Vein endothelial cell (primary cell): ENCODE measurements around the gene PPIA. TPM values are rescaled to one million over a fixed set of nuclear protein-coding genes. Genes with fewer than 3 reads are reported as not detected.

Experiments used
- total RNA-seq: library from RNA; depleted of rRNA; stranded (reverse); fragments of >200 nt; gene quantifications from 2 replicates; pipeline ENCODE4 v1.2.3, GENCODE V29; 2012

The PPIA gene
- total RNA-seq: 2,937 and 3,058 TPM in 2 replicates

GRCh38 chr7:44796504-44797328, at the start of gene PPIA:
Gene PPIA (plus strand): TSS chr7:44796681. CDS start chr7:44796725, 44 bp downstream.

GRCh38 chr7:44748045-44748947, 48.2 kb upstream of the PPIA start, which contains the start of gene ZMIZ2:
Gene ZMIZ2 (plus strand): TSS chr7:44748847. CDS start chr7:44756250, 7,403 bp downstream.

GRCh38 chr7:44847920-44848634, 51.6 kb downstream of the PPIA start, which contains the start of gene H2AZ2:
Gene H2AZ2 (minus strand): TSS chr7:44848087. CDS start chr7:44847971, 116 bp downstream.

Other genes with a start within 250 kb of the PPIA start
- 61.7 and 69.9 TPM in 2 replicates for gene DDX56, start 222.8 kb upstream of the PPIA start, total RNA-seq
- 87.9 and 114 TPM in 2 replicates for gene TMED4, start 214.4 kb upstream of the PPIA start, total RNA-seq
- 53.6 and 63.2 TPM in 2 replicates for gene OGDH, start 190.1 kb upstream of the PPIA start, total RNA-seq
- gene ZMIZ2, start 47.8 kb upstream of the PPIA start, total RNA-seq: 24.7 and 33.0 TPM in 2 replicates
- 111 and 125 TPM in 2 replicates for gene H2AZ2, start 51.4 kb downstream of the PPIA start, total RNA-seq
- gene PURB, start 88.8 kb downstream of the PPIA start, total RNA-seq: 24.5 and 26.8 TPM in 2 replicates
- under 0.01 and 0.10 TPM in 2 replicates for gene MYO1G, start 182.3 kb downstream of the PPIA start, total RNA-seq
- 50.7 and 62.4 TPM in 2 replicates for gene CCM2, start 203.5 kb downstream of the PPIA start, total RNA-seq